22Rv1 (cell line): ENCODE data around the gene CCDC85A.

Experiments used
- ZFX ChIP-seq: fragments of 450-650 bp; IDR thresholded peaks from 2 replicates; pipeline ENCODE4 v1.6.1; 2017; ENCODE audit warnings: antibody characterized with exemption, borderline replicate concordance
- TF ChIP-seq, protein P1 (sequence below): fragments of 450-650 bp; IDR thresholded peaks from 2 replicates; pipeline ENCODE4 v1.5.1; 2017; ENCODE audit warnings: mild to moderate bottlenecking

DNA sequence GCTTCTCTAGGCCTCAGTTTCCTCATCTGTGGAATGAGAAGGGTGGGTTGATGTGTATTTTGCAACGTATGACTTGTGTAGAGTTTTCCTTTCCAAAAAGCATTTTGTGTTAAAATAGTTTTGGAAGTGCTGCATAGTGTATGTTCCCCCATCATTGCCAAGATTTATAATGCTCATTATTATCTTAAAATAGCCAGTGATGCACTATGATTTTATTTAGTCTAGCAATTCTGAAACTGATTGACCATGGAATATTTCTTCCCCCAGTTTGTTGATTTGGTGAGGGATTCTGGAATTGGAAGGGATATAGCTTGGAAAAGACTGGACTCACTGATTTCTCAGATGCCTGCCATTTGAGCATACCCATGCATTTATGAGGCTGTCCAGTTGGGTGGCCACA lies 130.6 kb downstream of the CCDC85A start:
- TF ChIP-seq, protein P1, sequence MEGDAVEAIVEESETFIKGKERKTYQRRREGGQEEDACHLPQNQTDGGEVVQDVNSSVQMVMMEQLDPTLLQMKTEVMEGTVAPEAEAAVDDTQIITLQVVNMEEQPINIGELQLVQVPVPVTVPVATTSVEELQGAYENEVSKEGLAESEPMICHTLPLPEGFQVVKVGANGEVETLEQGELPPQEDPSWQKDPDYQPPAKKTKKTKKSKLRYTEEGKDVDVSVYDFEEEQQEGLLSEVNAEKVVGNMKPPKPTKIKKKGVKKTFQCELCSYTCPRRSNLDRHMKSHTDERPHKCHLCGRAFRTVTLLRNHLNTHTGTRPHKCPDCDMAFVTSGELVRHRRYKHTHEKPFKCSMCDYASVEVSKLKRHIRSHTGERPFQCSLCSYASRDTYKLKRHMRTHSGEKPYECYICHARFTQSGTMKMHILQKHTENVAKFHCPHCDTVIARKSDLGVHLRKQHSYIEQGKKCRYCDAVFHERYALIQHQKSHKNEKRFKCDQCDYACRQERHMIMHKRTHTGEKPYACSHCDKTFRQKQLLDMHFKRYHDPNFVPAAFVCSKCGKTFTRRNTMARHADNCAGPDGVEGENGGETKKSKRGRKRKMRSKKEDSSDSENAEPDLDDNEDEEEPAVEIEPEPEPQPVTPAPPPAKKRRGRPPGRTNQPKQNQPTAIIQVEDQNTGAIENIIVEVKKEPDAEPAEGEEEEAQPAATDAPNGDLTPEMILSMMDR = no peak
- no peak for TF ChIP-seq ZFX
